ENCODE data around the gene METTL26. TPM values are rescaled to one million over a fixed set of nuclear protein-coding genes. Genes with fewer than 3 reads are reported as not detected.

The METTL26 gene
- total and polyA plus RNA-seq, 9 of the 15 experiments (the other 6 are each of a cell fraction or from before 2014, with no cell fraction given): 7.3 to 262 (median 80.9) TPM

DNA sequence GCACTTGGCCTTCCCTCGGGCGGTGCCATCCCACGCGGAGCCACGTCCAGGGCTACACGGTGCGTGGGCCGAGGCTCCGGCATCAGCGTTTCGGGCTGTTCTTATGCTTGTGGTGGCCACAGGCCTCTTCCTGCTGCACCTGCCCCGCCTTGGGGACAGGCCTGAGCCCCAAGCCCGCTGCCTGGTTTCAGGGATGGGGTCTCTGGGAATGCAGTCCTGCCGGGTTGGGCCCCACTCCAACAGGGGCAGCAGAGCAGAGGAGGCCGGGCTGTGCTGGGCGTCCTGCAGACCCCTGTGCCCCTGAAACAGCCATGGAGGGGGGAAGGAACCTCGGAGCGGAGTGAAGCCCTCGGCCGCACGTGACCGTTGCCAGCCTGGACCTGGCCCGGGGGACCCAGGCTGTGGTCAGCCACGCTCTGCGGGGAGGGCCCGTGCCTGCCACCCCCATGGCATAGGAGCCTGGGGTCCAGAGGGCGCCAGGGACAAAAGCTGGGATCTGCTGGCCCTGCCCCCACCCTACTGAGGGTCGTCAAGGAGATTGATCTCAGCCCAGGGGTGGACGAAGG, 5.8 kb downstream of the METTL26 start (continued):
- TF ChIP-seq, protein P1, sequence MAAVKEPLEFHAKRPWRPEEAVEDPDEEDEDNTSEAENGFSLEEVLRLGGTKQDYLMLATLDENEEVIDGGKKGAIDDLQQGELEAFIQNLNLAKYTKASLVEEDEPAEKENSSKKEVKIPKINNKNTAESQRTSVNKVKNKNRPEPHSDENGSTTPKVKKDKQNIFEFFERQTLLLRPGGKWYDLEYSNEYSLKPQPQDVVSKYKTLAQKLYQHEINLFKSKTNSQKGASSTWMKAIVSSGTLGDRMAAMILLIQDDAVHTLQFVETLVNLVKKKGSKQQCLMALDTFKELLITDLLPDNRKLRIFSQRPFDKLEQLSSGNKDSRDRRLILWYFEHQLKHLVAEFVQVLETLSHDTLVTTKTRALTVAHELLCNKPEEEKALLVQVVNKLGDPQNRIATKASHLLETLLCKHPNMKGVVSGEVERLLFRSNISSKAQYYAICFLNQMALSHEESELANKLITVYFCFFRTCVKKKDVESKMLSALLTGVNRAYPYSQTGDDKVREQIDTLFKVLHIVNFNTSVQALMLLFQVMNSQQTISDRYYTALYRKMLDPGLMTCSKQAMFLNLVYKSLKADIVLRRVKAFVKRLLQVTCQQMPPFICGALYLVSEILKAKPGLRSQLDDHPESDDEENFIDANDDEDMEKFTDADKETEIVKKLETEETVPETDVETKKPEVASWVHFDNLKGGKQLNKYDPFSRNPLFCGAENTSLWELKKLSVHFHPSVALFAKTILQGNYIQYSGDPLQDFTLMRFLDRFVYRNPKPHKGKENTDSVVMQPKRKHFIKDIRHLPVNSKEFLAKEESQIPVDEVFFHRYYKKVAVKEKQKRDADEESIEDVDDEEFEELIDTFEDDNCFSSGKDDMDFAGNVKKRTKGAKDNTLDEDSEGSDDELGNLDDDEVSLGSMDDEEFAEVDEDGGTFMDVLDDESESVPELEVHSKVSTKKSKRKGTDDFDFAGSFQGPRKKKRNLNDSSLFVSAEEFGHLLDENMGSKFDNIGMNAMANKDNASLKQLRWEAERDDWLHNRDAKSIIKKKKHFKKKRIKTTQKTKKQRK (IDR thresholded peaks at IDR 0.05; ENCODE audit: borderline replicate concordance, low read depth, low read length): no peak
- TF ChIP-seq TCF3 (CRISPR knock-in tag; IDR thresholded peaks at IDR 0.05) (0 out of 2 replicates have a peak, but pooled peaks have one; percentile 7), ETV6 (IDR thresholded peaks at IDR 0.05; ENCODE audit: borderline replicate concordance in 1 of 2, low read depth in 2 of 2, low read length in 1 of 2) (no peak), ETV6 (CRISPR knock-in tag; IDR thresholded peaks at IDR 0.05; ENCODE audit: borderline replicate concordance) (no peak), HNRNPL (IDR thresholded peaks at IDR 0.05; ENCODE audit: low read depth, low read length) (peak; percentile 49; the same call in 1 of the 2 replicates), SMARCA4 (IDR thresholded peaks at IDR 0.05) (no peak), POLR2B (IDR thresholded peaks at IDR 0.05; ENCODE audit: low read depth, partially characterized antibody) (no peak), MYNN (IDR thresholded peaks at IDR 0.05) (peak; percentile 11; the same call in 1 of the 2 replicates), MYNN (CRISPR knock-in tag; IDR thresholded peaks at IDR 0.05) (no peak), EZH2 (IDR thresholded peaks at IDR 0.05; ENCODE audit: borderline replicate concordance, low read depth, low read length) (no peak), ZNF668 (CRISPR knock-in tag; IDR thresholded peaks at IDR 0.05) (no peak), CBFB (CRISPR knock-in tag; IDR thresholded peaks at IDR 0.05) (0 out of 2 replicates have a peak, but pooled peaks have one; percentile 58), POLR2A (conservative IDR thresholded peaks at IDR 0.05) (peak; percentile 5; the same call in 1 of the 2 replicates), SREBF2 (CRISPR knock-in tag; IDR thresholded peaks at IDR 0.05) (no peak), EGR1 (conservative IDR thresholded peaks at IDR 0.05) (peak; percentile 62)
- TF ChIP-seq, protein P2, sequence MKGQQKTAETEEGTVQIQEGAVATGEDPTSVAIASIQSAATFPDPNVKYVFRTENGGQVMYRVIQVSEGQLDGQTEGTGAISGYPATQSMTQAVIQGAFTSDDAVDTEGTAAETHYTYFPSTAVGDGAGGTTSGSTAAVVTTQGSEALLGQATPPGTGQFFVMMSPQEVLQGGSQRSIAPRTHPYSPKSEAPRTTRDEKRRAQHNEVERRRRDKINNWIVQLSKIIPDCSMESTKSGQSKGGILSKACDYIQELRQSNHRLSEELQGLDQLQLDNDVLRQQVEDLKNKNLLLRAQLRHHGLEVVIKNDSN (CRISPR knock-in tag; IDR thresholded peaks at IDR 0.05): peak; percentile 54
- TF ChIP-seq, protein P3, sequence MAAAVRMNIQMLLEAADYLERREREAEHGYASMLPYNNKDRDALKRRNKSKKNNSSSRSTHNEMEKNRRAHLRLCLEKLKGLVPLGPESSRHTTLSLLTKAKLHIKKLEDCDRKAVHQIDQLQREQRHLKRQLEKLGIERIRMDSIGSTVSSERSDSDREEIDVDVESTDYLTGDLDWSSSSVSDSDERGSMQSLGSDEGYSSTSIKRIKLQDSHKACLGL (CRISPR knock-in tag; IDR thresholded peaks at IDR 0.05; ENCODE audit: borderline replicate concordance, poor library complexity, severe bottlenecking): no peak
- TF ChIP-seq, protein P4, sequence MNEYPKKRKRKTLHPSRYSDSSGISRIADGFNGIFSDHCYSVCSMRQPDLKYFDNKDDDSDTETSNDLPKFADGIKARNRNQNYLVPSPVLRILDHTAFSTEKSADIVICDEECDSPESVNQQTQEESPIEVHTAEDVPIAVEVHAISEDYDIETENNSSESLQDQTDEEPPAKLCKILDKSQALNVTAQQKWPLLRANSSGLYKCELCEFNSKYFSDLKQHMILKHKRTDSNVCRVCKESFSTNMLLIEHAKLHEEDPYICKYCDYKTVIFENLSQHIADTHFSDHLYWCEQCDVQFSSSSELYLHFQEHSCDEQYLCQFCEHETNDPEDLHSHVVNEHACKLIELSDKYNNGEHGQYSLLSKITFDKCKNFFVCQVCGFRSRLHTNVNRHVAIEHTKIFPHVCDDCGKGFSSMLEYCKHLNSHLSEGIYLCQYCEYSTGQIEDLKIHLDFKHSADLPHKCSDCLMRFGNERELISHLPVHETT (CRISPR knock-in tag; conservative IDR thresholded peaks at IDR 0.05 in 1 of 2, IDR thresholded peaks at IDR 0.05 in 1 of 2): no peak
- TF ChIP-seq, protein P5, sequence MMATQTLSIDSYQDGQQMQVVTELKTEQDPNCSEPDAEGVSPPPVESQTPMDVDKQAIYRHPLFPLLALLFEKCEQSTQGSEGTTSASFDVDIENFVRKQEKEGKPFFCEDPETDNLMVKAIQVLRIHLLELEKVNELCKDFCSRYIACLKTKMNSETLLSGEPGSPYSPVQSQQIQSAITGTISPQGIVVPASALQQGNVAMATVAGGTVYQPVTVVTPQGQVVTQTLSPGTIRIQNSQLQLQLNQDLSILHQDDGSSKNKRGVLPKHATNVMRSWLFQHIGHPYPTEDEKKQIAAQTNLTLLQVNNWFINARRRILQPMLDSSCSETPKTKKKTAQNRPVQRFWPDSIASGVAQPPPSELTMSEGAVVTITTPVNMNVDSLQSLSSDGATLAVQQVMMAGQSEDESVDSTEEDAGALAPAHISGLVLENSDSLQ (IDR thresholded peaks at IDR 0.05): no peak
- TF ChIP-seq, protein P6, sequence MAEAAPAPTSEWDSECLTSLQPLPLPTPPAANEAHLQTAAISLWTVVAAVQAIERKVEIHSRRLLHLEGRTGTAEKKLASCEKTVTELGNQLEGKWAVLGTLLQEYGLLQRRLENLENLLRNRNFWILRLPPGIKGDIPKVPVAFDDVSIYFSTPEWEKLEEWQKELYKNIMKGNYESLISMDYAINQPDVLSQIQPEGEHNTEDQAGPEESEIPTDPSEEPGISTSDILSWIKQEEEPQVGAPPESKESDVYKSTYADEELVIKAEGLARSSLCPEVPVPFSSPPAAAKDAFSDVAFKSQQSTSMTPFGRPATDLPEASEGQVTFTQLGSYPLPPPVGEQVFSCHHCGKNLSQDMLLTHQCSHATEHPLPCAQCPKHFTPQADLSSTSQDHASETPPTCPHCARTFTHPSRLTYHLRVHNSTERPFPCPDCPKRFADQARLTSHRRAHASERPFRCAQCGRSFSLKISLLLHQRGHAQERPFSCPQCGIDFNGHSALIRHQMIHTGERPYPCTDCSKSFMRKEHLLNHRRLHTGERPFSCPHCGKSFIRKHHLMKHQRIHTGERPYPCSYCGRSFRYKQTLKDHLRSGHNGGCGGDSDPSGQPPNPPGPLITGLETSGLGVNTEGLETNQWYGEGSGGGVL (CRISPR knock-in tag; IDR thresholded peaks at IDR 0.05): no peak
